Chondrocyte (in vitro differentiated cells): ENCODE measurements around the gene ATP6V0C. TPM values are rescaled to one million over a fixed set of nuclear protein-coding genes. Genes with fewer than 3 reads are reported as not detected.

Experiments
- DNase-seq: peaks from one replicate; pipeline ENCODE4 v3.0.0; 2021; ENCODE audit warnings: mixed read lengths, low spot score
- H3K27ac Mint-ChIP-seq: one replicate; pipeline ENCODE4 v1.8.0; 2021; ENCODE audit warnings: mild to moderate bottlenecking, moderate library complexity, mixed read lengths; ENCODE audit not compliant: unreplicated experiment
- H3K27me3 Mint-ChIP-seq: 2 replicates; pipeline ENCODE4 v1.8.0; 2021; ENCODE audit warnings: low read depth, mixed read lengths
- H3K36me3 Mint-ChIP-seq: 2 replicates; pipeline ENCODE4 v1.8.0; 2021; ENCODE audit warnings: low read depth, mixed read lengths
- H3K4me1 Mint-ChIP-seq: 2 replicates; pipeline ENCODE4 v1.8.0; 2021; ENCODE audit warnings: low read depth, mild to moderate bottlenecking, mixed read lengths
- H3K4me3 Mint-ChIP-seq: one replicate; pipeline ENCODE4 v1.8.0; 2021; ENCODE audit warnings: mild to moderate bottlenecking, moderate library complexity, mixed read lengths; ENCODE audit not compliant: unreplicated experiment
- H3K9me3 Mint-ChIP-seq: 2 replicates; pipeline ENCODE4 v1.8.0; 2021; ENCODE audit warnings: low read depth, mixed read lengths
- total RNA-seq: library from RNA; stranded (reverse); gene quantifications from 3 replicates; pipeline ENCODE4 v1.2.1, GENCODE V29; 2021
- TF ChIP-seq, protein P1 (sequence below): fragments of 200-600 bp; sonication (generic); IDR thresholded peaks from 2 replicates; pipeline ENCODE4 v1.5.0; 2021; ENCODE audit warnings: antibody characterized with exemption, mild to moderate bottlenecking, moderate library complexity

Gene ATP6V0C
- total RNA-seq, 1 donor from 2014 or later = 200 TPM

GRCh38 chr16:2490190-2491105 lies 23.3 kb upstream of the ATP6V0C start:
- Mint-ChIP-seq H3K27me3 (no peaks in the 10 kb centered on the region), H3K4me3 (no peak overlapping the region), H3K36me3 (peaks cover 2% of the 10 kb centered on the region), H3K9me3 (no peaks in the 10 kb centered on the region), H3K27ac (no peak overlapping the region), H3K4me1 (peaks cover 9% of the 10 kb centered on the region)
- TF ChIP-seq, protein P1, sequence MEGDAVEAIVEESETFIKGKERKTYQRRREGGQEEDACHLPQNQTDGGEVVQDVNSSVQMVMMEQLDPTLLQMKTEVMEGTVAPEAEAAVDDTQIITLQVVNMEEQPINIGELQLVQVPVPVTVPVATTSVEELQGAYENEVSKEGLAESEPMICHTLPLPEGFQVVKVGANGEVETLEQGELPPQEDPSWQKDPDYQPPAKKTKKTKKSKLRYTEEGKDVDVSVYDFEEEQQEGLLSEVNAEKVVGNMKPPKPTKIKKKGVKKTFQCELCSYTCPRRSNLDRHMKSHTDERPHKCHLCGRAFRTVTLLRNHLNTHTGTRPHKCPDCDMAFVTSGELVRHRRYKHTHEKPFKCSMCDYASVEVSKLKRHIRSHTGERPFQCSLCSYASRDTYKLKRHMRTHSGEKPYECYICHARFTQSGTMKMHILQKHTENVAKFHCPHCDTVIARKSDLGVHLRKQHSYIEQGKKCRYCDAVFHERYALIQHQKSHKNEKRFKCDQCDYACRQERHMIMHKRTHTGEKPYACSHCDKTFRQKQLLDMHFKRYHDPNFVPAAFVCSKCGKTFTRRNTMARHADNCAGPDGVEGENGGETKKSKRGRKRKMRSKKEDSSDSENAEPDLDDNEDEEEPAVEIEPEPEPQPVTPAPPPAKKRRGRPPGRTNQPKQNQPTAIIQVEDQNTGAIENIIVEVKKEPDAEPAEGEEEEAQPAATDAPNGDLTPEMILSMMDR = no peak
- no peak for DNase-seq

GRCh38 chr16:2492292-2492691 lies 21.5 kb upstream of the ATP6V0C start:
- Mint-ChIP-seq H3K27ac (no peak overlapping the region), H3K27me3 (no peaks in the 10 kb centered on the region), H3K4me3 (no peak overlapping the region), H3K4me1 (peaks cover 5% of the 10 kb centered on the region), H3K36me3 (peaks cover 4% of the 10 kb centered on the region), H3K9me3 (no peaks in the 10 kb centered on the region)
- TF ChIP-seq, protein P1 = no peak
- DNase-seq = no peak

- Mint-ChIP-seq H3K27me3 (no peaks in the 10 kb centered on the region), H3K4me3 (no peak overlapping the region), H3K4me1 (peaks cover 4% of the 10 kb centered on the region), H3K27ac (no peak overlapping the region), H3K9me3 (no peaks in the 10 kb centered on the region), H3K36me3 (peaks cover 4% of the 10 kb centered on the region)
- no peak for DNase-seq
- TF ChIP-seq, protein P1 = no peak
These were observed 20.1 kb upstream of the ATP6V0C start for GRCh38 chr16:2493605-2494004.

- DNase-seq = no peak
- Mint-ChIP-seq H3K4me3 (no peak overlapping the region), H3K27ac (no peak overlapping the region), H3K27me3 (no peaks in the 10 kb centered on the region), H3K36me3 (peaks cover 4% of the 10 kb centered on the region), H3K4me1 (peaks cover 4% of the 10 kb centered on the region), H3K9me3 (no peaks in the 10 kb centered on the region)
- TF ChIP-seq, protein P1 = no peak
These were observed 19.1 kb upstream of the ATP6V0C start for GRCh38 chr16:2494616-2495015.

GRCh38 chr16:2495041-2495440 lies 18.7 kb upstream of the ATP6V0C start:
- no peaks in the 10 kb centered on the region for H3K27me3 Mint-ChIP-seq
- H3K4me3 Mint-ChIP-seq = no peak overlapping the region
- TF ChIP-seq, protein P1 = no peak
- H3K4me1 Mint-ChIP-seq = peaks cover 4% of the 10 kb centered on the region
- H3K9me3 Mint-ChIP-seq = no peaks in the 10 kb centered on the region
- no peak overlapping the region for H3K27ac Mint-ChIP-seq
- DNase-seq = no peak
- H3K36me3 Mint-ChIP-seq = peaks cover 2% of the 10 kb centered on the region
